ENCODE data around the gene PPARA.
A peak's percentile ranks its signal among the peaks of the same experiment; 100 is the strongest.

The PPARA gene

DNA sequence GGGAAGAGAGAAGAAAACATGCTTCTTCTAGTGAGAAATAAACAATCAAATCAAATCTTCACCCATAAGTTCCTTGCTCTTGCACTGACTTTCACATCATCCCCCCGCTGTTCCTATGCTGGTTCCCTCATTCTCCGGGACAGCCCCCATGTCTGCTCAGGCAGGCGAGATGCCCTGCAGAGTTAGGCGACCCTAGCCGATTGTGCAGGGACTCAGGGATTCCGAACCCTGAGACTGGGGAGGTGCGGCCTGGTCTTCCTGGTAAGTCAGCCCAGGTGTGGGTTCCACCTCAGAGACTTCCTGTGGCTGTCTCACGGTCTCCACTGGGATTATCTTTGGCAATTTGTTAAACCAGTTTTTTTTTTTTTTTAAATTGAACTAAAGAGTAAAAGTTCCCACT is 124.1 kb downstream of the PPARA start:
- no peak for DNase-seq (ENCODE audit: low read depth)

DNA sequence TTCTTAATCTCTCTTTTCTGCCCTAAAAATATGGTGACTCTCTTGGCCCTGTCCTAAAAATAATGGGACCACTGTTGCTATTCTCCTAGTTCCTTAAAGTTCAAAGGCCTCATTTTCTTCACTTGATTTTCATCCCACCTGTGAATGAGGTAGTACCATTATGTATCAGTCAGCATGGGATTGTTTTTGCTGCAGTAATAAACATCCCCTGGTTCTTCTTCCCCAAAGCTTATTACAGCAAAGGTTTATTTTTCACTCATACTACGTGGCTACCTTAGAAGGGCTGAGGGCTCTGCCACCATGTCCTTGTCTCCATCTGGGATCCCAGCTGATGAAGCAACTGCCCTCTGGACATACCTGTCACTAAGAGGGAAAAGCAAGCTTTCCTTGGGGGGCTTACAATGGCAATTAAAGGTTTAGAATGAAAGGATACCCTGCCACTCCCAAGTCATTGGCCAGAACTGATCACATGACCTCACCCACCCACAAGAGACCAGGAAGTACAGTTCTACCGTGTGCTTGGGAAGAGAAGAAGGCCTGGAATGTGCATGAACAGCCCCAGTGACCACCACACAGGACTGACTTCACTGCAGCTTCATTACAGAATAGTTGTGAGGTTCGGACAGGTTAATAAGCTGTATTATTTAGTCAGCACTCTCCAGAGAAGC is 125.3 kb downstream of the PPARA start:
- peak; percentile 20 for DNase-seq (ENCODE audit: low read depth)

DNA sequence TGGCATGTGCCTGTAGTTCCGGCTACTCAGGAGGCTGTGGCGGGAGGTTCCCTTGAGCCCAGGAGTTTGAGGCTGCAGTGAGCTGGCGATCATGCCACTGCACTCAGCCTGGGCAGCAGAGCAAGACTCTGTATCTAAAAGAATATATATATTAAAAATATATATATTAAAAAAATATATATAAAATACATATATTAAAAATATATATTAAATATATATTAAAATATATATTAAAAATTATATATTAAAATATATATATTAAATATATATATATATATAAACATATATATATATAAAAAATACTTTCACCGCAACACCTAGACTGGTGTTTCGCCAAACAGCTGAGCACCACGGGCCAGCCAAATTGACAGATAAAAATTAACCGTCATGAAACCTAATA is 126.2 kb downstream of the PPARA start:
- no peak for DNase-seq (ENCODE audit: low read depth)

DNA sequence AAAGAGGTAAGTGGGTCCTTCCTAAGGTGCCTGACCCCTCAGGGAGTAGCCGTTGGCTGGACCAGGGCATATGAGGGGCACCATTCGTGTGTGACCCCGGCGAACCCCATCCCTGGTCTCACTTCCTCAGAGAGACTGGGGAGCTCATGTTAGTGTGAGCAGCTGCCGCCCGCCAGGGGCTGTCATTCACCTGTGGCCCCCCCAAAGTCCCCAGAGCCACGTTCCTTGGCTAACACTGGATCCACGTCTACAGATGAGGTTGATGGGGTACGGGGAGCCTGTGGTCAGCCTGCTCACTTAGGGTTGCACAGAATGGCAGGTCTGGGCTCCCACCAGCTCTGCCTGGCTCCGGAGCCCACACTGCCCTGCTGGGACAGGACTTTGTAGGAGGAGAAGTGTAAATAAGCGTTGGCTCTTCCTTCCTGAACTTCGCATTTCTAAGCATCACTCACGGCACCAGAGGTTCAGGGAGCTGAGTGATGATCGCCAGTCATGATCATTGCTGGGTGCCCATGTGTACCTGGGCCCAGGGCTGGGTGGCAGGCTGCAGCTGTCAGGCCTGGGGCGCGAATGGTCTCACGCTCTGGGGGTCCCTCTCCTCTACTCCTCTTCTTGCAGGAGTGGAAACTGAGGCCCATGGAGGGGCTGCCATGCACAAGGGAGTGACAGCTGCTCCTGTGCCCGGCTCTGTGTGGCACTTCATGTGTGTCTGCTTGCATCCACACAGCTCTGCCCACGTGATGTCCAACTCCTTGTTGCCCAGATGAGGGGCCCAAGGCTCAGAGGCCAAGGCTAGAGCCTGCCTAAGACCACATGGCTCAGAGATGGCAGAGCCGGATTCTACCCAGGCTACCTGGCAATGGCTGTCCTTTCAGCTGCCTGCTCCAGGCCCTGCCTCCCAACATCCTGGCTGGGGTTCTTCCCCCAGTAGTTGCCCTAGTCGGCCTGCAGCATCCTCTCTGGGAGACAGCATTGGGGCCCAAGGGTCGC is 128.6 kb downstream of the PPARA start:
- no peak for DNase-seq (ENCODE audit: low read depth)

DNA sequence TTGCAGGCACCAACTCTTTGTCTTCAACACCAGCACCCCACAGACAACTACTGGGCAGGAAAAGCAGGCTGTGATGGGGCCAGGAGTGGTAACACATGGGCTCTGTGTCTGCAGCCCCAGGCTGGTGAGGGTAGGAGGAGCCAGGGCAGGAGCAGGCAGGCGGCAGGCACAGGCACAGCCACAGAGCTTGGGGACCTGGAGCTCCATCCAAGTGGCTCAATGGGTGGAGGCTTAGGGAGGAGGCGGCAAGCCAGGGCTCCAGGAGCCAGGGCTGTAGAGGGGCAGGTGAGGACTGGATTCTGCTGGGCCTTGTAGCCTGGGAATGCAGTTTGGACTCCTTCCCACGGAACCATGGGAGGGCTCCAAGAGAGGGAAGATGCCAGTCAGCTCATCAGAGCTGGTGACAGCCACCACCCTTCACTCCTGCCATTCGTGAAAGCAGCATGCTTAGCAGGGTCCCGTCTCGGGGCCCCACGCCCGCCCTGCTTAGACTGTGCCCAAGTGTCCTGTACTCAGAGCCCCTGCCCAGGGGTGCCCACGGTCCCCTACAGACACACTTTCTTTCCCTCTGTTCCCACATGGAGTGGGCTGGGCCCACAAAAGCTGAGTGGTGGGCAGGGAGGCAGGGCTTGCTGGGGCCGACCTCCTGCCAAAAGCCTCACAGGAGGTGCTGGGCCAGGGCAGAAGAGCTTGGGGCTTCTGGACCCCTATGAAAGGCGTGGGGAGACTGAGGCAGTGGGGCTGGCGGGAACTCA is 129.9 kb downstream of the PPARA start:
- no peak for DNase-seq (ENCODE audit: low read depth)

DNA sequence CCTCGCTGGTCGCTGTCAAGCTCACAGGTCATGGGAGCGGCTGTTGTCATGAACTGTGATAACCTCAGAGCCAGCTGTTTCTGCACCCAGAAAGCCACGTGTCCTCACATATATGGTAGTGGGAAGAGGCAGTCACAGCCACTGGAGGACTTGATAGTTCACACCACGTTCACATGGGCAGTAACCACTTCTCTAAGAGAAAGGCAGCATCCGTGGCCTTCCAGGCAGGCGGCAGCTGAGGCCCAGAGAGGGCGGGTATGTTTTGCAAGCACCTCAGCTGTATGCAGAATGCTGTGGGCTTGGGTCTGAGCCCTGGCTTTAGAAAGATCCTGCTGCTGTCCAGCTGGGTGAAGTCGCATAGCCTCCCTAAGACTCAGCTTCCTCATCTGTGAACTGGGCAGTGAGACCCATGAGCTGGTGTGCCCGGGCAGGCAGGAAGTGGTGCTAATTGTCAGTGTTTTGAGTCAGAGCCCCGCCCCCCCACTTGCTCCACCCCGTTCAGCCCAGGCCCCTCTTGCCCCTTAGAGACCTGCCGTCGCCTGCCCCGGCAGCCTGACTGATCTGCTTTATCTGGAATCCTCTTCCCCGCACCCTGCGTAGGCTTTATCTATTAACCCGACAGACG is 130.8 kb downstream of the PPARA start:
- DNase-seq (ENCODE audit: low read depth), result no peak

DNA sequence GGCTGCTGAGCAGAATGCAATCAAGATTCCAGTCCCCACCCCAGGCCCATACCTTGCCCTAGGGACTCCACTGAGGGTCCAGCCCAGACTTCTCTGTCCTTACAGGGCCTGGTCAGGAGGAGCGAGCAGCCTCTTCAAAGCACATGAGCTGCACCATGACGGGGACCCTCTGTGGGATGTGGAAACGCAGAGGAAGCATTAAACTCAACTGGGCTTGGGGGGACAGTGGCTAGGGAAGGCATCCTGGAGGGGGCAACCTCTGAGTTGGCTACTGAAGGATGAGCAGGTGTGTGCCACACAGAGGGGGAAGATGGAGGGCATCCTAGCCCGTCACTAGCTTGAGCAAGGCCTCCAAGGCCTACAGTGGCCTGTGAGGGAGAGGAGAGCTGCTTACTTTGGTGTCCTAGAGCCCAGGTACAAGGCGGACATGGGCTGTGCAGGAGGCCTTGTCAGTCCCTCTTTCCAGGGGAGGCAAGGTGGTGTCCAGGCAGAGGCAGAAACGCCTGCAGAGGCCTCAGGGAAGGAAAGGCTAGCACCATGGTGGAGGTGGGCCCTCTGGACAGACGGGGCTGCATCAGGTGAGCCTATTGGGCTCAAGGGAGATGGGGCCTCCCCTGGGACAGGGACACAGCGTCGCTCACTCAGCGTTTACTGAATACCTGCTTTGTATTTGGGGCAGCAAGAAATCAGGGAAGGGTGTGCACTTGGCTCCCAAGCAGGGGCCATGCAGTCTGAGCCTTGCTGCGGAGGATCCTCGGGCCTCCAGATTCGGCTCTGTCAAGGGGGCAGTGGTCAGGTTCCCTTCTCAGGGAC is 131.7 kb downstream of the PPARA start:
- no peak for DNase-seq (ENCODE audit: low read depth)

DNA sequence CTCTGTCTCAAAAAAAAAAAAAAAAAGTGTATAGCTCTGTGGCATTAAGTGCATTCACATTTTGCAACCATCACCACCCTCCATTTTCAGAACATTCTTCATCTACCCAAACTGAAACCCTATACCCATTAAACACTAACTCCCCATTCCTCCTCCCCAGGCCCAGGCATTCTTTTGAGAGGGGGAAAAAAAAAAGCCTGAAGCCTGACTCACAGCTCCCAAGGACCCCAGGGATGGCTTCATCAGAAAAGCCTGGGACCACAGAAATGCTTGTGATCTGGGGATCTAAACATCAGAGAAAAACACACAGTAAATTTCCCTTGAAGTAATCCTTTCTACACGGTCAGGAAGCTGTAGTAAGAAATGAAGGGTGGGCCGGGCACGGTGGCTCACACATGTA is 135.7 kb downstream of the PPARA start:
- DNase-seq (ENCODE audit: low read depth), result peak; percentile 23

DNA sequence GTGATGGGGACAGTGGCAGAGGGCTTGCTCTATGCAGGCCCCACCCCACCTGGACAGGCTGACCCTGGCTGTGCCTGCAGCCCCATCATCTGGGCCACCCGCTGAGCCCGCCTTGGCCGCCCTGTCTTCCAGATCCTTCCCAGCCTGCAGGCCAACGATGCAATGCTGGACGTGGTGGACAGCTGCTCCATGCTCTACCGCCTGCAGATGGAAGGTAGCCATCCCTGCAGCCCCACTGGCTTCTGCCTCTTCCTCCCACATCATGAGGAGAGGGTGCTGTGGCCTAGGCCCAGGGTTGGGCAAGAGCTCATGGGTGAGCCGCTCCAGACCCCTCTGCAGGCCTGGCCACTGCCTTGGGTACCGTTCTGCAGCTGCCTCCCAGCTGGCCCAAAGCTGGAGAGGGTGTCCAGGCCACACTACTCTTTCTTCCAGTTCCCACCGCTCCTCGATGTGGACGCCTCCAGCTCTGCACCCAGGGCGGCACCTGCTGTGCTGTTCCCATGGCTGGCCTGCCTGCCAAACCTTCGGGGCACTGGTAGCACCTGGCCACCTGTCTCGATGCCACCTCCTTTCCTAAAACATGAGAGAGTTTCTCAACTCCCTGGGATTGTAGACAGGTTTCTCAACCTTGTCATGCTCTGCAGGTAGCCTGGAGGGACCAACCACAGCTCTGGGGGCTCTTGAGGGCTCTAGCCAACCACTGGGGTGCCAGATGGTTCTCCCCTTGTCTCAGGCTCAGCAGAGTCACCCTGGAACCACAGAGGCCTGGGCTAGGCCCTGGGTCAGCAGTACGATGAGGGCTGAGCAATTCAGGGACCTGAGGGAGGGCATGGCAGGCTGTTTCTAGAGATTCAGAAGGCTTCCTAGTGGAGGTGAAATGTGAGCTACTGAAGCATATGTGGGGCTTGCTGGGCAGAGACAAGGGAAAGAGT is 136.9 kb downstream of the PPARA start:
- no peak for DNase-seq (ENCODE audit: low read depth)

DNA sequence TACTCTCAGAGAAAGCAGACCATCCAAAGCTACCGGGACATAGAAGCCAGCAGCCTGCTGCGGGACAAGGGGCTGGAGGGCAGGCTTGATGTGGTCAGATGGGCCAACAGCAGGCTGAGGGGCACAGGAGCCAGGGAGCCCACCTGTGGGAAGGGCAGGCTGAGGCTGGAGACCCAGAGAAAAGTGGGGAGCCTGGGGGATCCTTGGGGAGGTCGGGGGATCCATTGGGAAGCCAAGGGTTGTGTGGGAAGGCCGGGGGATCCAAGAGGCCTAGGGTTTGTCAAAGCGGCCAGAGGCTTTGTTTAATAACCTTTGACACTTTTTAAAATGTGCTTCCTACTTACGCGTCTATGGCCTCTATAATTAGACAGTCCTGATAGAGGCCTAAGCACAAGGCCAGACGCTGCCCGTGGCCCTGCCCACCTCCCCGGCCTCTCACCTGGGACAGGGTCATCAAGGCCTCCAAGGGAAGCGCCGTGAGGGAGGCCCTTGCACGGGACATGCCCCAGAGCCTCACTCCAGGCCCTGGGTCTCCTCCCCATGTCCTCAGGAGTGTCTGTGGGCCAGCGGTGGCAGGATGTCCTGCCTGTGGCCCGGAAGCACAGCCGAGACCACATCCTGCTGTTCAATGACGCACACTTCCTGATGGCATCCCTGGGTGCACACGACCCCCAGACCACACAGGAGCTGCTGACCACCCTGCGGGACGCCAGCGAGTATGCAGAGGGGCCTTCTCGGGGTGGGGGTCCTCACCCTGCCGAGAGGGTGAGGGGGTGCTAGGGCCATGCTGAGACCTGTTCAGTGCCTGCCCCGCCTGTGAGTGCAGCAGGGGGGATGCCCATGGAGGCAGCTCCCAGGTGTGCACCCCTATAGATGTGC is 137.8 kb downstream of the PPARA start:
- DNase-seq (ENCODE audit: low read depth), result no peak

DNA sequence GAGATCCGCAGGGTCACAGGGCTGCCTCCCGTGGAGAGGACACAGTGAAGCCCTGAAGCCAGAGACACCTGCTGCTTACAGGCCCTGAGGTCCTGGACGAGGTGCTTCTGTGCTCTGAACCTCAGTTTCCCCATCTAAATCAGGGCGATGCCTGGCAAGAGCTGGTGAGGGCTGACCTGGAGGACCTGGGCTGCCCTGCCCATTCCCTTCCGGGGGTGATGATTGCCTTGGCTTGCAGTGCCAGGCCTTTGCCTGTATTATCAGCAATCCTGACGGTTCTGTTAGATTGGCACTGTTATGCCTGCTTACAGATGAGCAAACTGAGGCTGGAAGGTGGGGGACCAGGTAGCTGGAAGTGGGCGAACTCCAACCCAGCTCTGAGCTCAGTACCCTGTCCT is 138.5 kb downstream of the PPARA start:
- DNase-seq (ENCODE audit: low read depth), result no peak

DNA sequence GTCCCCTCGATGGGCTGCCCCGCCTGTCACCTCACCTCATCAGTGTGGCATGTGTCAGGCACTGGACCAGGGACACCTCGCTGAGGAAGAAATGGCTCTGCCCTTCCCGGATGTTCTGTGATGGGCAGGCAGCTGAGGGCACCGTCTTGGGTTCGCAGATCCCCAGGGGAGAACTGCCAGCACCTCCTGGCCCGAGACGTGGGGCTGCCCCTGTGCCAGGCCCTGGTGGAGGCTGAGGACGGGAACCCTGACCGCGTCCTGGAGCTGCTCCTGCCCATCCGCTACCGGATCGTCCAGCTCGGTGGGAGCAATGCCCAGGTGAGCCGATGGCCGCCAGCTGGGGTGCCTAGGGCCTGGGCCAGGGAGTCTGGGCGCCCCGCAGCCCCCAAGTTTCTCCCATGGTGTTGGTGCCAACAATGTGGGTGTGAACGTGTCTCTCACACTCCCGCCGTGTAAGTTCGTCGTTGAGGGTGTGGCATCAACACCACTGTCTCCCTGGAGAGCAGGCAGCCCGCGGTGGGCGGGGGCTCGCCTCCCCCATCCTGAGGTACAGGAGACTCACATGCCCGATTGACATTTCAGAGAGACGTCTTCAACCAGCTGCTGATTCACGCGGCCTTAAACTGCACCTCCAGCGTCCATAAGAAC is 139.0 kb downstream of the PPARA start:
- DNase-seq (ENCODE audit: low read depth), result no peak

DNA sequence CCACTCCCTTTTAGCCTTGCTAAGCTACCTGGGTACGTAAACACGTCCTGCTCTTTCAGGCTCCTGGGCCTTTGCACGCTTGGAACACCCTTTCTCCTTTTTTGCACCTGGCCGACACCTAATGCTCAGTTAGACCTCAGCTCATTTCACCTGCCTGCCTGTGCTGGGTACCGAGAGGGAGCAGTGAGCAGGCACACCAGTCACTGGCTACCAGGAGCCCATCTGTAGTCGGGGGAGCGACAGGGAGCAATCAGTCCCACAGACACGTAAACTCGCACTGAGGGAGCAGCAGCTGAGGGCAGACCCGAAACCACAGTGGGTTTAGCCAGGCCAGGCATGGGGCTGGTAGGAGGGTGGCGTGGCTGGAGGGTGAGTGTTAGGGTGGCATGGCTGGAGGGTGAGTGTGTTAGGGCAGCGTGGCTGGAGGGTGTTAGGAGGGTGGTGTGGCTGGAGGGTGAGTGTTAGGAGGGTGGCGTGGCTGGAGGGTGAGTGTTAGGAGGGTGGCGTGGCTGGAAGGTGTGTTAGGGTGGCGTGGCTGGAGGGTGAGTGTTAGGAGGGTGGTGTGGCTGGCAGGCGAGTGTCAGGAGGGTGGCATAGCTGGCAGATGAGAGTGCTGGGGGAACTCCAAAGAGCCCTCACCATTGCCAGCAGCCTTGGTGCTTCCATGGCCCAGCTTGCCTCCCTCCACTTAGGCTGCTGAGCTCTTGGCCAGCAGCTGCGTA is 140.0 kb downstream of the PPARA start:
- DNase-seq (ENCODE audit: low read depth), result no peak

DNA sequence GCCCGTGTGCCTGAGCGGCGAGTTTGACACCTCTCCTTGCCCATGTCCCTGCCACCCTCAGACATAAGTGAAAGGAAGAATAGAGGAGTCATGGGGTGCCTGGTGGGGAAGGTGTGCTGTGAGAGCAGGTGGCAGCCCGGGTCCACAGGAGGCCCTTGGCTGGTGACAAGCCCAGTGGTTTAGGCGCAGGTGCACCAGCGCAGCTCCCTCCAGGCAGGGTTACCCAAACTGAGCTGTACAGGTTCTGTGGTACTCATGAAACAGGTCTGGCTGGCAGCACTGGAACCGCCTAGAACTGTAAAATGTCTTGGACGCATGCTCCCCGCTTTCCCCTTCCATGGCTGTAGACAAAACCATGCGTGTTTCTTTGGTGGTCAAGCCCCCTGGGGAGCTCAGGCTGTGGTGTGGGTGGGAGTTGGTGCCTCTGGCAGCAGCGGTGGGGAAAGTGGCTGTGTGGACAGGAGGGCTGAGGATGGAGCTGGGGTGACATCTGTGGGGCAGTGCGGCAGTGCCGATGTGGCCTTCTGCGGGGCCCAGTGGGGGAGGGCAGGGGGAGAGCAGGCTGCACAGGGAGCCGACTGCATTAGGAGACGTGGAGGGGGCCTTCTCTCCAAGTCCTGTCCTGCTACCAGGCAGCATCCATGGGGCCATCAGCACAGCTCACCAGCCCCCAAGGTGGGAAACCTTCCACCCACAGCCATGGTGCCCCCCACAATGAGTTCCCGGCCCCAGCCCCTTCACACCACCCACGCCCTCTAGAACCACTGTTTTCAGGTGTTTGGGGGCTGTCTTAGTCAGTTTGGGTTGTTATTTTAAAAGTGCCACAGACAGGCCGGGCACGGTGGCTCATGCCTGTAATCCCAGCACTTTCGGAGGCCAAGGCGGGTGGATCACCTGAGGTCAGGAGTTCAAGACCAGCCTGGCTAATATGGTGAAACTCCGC is 140.8 kb downstream of the PPARA start:
- no peak for DNase-seq (ENCODE audit: low read depth)

DNA sequence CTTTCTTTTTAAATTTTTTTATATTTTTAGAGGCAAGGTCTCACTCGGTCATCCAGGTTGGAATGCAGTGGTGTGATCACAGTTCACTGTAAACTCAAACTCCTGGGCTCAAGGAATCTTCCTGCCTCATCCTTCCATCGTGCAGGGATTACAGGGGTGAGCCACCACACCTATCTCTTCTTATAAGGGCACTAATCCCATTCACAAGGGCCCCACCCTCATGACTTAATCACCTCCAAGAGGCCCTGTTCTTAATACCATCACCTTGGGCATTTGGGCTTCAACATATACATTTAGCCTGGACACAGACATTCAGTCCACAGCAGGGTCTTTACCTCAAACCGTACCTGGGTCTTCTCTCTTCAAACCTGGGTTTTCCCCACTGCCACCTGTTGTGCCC is 141.8 kb downstream of the PPARA start:
- no peak for DNase-seq (ENCODE audit: low read depth)

DNA sequence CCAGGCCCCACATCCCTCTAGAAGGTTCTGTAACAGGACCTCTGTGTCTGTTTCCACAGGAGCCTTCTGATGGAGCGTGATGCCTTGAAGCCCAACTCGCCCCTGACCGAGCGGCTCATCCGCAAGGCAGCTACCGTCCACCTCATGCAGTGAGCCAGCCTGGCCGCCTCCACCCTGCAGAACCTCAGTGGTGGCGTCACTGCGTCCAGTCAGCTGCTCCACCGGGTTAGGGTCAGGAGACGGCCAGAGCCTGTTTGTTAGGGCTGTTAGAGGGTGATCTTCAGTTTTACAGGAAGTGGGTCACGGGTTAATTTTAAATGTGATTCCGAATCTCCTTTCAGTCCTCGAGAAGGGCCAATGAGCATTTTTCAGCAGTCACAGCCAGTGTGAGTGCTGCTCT is 142.4 kb downstream of the PPARA start:
- DNase-seq (ENCODE audit: low read depth), result no peak

Measured in EH (cell line).